ENCODE measurements around the gene HERC2.

DNA sequence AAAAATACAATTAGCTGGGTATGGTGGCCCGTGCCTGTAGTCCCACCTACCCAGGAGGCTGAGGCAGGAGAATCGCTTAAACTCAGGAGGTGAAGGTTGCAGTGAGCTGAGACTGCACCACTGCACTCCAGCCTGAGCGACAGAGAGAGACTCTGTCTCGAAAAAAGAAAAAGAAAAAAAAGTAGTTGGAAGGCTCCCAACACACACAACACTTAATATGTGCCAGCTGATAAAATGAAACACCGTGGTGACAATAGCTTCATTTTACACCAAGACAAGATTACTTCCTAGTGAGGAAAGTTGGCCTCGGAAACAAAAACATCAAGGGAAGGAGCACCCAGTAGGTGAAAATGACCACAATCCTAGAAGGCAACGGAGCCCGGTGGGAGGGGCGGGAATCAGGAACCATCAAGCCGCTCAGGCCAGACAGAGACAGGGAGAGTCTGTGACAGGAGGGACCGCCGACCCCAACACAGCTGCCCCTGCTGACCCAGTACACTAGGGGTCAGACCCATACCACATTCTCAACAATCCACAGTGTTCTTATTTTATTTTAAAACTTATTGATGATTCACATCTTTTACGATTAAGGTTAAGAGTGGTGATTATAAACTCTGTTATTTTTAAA, 168.4 kb downstream of the HERC2 start:
- TF ChIP-seq, protein P1, sequence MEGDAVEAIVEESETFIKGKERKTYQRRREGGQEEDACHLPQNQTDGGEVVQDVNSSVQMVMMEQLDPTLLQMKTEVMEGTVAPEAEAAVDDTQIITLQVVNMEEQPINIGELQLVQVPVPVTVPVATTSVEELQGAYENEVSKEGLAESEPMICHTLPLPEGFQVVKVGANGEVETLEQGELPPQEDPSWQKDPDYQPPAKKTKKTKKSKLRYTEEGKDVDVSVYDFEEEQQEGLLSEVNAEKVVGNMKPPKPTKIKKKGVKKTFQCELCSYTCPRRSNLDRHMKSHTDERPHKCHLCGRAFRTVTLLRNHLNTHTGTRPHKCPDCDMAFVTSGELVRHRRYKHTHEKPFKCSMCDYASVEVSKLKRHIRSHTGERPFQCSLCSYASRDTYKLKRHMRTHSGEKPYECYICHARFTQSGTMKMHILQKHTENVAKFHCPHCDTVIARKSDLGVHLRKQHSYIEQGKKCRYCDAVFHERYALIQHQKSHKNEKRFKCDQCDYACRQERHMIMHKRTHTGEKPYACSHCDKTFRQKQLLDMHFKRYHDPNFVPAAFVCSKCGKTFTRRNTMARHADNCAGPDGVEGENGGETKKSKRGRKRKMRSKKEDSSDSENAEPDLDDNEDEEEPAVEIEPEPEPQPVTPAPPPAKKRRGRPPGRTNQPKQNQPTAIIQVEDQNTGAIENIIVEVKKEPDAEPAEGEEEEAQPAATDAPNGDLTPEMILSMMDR (IDR thresholded peaks at IDR 0.05): no peak
- TF ChIP-seq POLR2A (IDR thresholded peaks at IDR 0.05): no peak
